ENCODE results near the gene INO80B.

- TF ChIP-seq POLR2A (IDR thresholded peaks at IDR 0.05; ENCODE audit: low read depth, low read length) (no peak), POLR2AphosphoS5 (IDR thresholded peaks at IDR 0.05; ENCODE audit: low read depth, low read length) (no peak), TAF1 (IDR thresholded peaks at IDR 0.05; ENCODE audit: borderline replicate concordance, low read depth, low read length) (no peak)
Observed at GRCh38 chr2:74424139-74424992, 30.5 kb upstream of the INO80B start.

Measured in GM12892 (cell line).